ENCODE results near the gene TPX2. TPM values are rescaled to one million over a fixed set of nuclear protein-coding genes. Genes with fewer than 3 reads are reported as not detected.

Gene TPX2
- total and polyA plus RNA-seq, 2 of the 8 experiments (the other 6 are each of a cell fraction or from before 2014, with no cell fraction given), result 43.6 to 125 TPM

DNA sequence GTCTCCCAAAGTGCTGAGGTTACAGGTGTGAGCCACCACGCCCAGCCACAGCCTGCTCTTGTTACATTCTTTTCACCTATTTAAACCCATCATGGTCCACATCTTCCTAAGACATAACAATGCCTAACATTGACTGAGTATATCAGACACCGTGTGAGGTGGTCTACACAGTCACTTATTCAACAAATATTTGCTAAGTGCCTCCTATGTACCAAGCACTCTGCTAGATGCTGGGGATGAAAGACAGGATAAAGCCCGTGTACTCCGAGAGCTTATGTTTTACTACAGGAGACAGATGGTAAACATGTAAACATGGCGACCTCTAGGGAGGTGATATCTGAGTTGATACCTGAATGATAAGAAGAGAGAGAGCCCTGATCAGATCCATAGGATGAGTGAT is 29.2 kb upstream of the TPX2 start (continued):
- TF ChIP-seq KDM1A (IDR thresholded peaks at IDR 0.05; ENCODE audit: borderline replicate concordance, low read length), result no peak
- TF ChIP-seq PHF8 (conservative IDR thresholded peaks at IDR 0.05; ENCODE audit: low read depth, low read length), result no peak
